Vagina (tissue), 2 donors: ENCODE data around the gene AHNAK. TPM values are rescaled to one million over a fixed set of nuclear protein-coding genes. Genes with fewer than 3 reads are reported as not detected.

Source experiments
- DNase-seq, 2 donors: peaks; one replicate each; pipeline ENCODE4 v3.0.0-alpha.2; 2017; ENCODE audit errors: extremely low spot score in 2 of 2
- H3K27ac ChIP-seq: fragments of 200-600 bp; sonication (generic); one replicate; pipeline ENCODE4 v1.5.1; 2019
- H3K27me3 ChIP-seq: fragments of 200-600 bp; sonication (generic); one replicate; pipeline ENCODE4 v1.5.1; 2019
- H3K36me3 ChIP-seq, 2 donors: fragments of 200-600 bp; sonication (generic); one replicate each; pipeline ENCODE4 v1.5.1; 2017 to 2019
- H3K4me1 ChIP-seq: fragments of 200-600 bp; sonication (generic); one replicate; pipeline ENCODE4 v1.5.1; 2019
- H3K4me3 ChIP-seq, 2 donors: fragments of 200-600 bp; sonication (generic); 1 replicate in 1 of 2; 2 replicates in 1 of 2; pipeline ENCODE4 v1.5.1; 2016 to 2019
- H3K9me3 ChIP-seq: fragments of 200-600 bp; sonication (generic); one replicate; pipeline ENCODE4 v1.5.1; 2019
- CTCF ChIP-seq, 3 experiments: fragments of 450-650 bp in 2 of 3; fragments of 200-600 bp in 1 of 3; sonication (generic) in 1 of 3; IDR thresholded peaks; one replicate each; pipeline ENCODE4 v1.5.1; 2017 to 2019; ENCODE audit warnings: antibody characterized with exemption in 3 of 3, mild to moderate bottlenecking in 2 of 3, moderate library complexity in 2 of 3
- POLR2A ChIP-seq, 2 donors: fragments of 450-650 bp; IDR thresholded peaks; one replicate each; pipeline ENCODE4 v1.6.1; 2017; ENCODE audit warnings: antibody characterized with exemption in 2 of 2, mild to moderate bottlenecking in 2 of 2, moderate library complexity in 2 of 2
- POLR2AphosphoS5 ChIP-seq, 2 donors: sonication (generic); formaldehyde crosslinking; IDR thresholded peaks; one replicate each; pipeline ENCODE4 v1.9.0; 2017; ENCODE audit warnings: antibody characterized with exemption in 2 of 2, mild to moderate bottlenecking in 2 of 2, low read depth in 1 of 2; ENCODE audit not compliant: insufficient read depth in 1 of 2
- intact Hi-C: fragments of 100-400 bp; cut with DNase I; formaldehyde crosslinking; loops from one replicate; pipeline ENCODE4 v1.15.1; 2023
- total RNA-seq: library from RNA; depleted of rRNA; stranded (reverse); fragments of >200 nt; gene quantifications from one replicate; pipeline ENCODE4 v1.2.3, GENCODE V29; 2016

AHNAK gene
- total RNA-seq, 1 donor from 2014 or later = 828 TPM

GRCh38 chr11:62504158-62504973 is 42.2 kb downstream of the AHNAK start:
- H3K36me3 ChIP-seq = no peaks in the 10 kb centered on the region
- peaks cover 72% of the 10 kb centered on the region for H3K4me1 ChIP-seq
- TF ChIP-seq CTCF (IDR thresholded peaks at IDR 0.05) (no peak), POLR2AphosphoS5 (IDR thresholded peaks at IDR 0.05; ENCODE audit: insufficient read depth in 1 of 2, low read depth in 1 of 2) (no peak), POLR2A (IDR thresholded peaks at IDR 0.05) (no peak)
- no peak overlapping the region for H3K4me3 ChIP-seq
- no peak overlapping the region for H3K27ac ChIP-seq
- no peaks in the 10 kb centered on the region for H3K9me3 ChIP-seq
- intact Hi-C loops = no loop called here
- H3K27me3 ChIP-seq = no peaks in the 10 kb centered on the region
- DNase-seq = no peak

GRCh38 chr11:62502030-62502730 is 44.4 kb downstream of the AHNAK start:
- H3K36me3 ChIP-seq = no peaks in the 10 kb centered on the region
- TF ChIP-seq POLR2A (IDR thresholded peaks at IDR 0.05) (no peak), CTCF (IDR thresholded peaks at IDR 0.05) (no peak), POLR2AphosphoS5 (IDR thresholded peaks at IDR 0.05; ENCODE audit: insufficient read depth in 1 of 2, low read depth in 1 of 2) (no peak)
- no peak overlapping the region for H3K4me3 ChIP-seq
- peak overlapping the region; percentile 76 for H3K27ac ChIP-seq
- peaks cover 50% of the 10 kb centered on the region for H3K4me1 ChIP-seq
- DNase-seq = no peak
- H3K27me3 ChIP-seq = no peaks in the 10 kb centered on the region
- intact Hi-C loops = no loop called here
- no peaks in the 10 kb centered on the region for H3K9me3 ChIP-seq

- peaks cover 43% of the 10 kb centered on the region for H3K4me1 ChIP-seq
- H3K9me3 ChIP-seq = no peaks in the 10 kb centered on the region
- no peaks in the 10 kb centered on the region for H3K27me3 ChIP-seq
- peak overlapping the region; percentile 76 for H3K27ac ChIP-seq
- TF ChIP-seq CTCF (IDR thresholded peaks at IDR 0.05) (no peak), POLR2A (IDR thresholded peaks at IDR 0.05) (no peak), POLR2AphosphoS5 (IDR thresholded peaks at IDR 0.05; ENCODE audit: insufficient read depth in 1 of 2, low read depth in 1 of 2) (no peak)
- H3K4me3 ChIP-seq = no peak overlapping the region
- intact Hi-C loops = no loop called here
- DNase-seq = no peak
- no peaks in the 10 kb centered on the region for H3K36me3 ChIP-seq
These were observed 45.1 kb downstream of the AHNAK start for GRCh38 chr11:62501432-62501891.

- no peaks in the 10 kb centered on the region for H3K36me3 ChIP-seq
- no peak for DNase-seq
- peaks cover 36% of the 10 kb centered on the region for H3K4me1 ChIP-seq
- no peak overlapping the region for H3K4me3 ChIP-seq
- intact Hi-C loops = no loop called here
- H3K9me3 ChIP-seq = no peaks in the 10 kb centered on the region
- no peak for TF ChIP-seq POLR2A (IDR thresholded peaks at IDR 0.05)
- TF ChIP-seq CTCF (IDR thresholded peaks at IDR 0.05) = no peak
- TF ChIP-seq POLR2AphosphoS5 (IDR thresholded peaks at IDR 0.05; ENCODE audit: insufficient read depth in 1 of 2, low read depth in 1 of 2) = no peak
- no peaks in the 10 kb centered on the region for H3K27me3 ChIP-seq
- peak overlapping the region; percentile 76 for H3K27ac ChIP-seq
These were observed 46.0 kb downstream of the AHNAK start for GRCh38 chr11:62500650-62501030.
